Measurements from ENCODE around the gene TRIM15.

- TF ChIP-seq POLR2A (IDR thresholded peaks at IDR 0.05) (no peak), CTCF (IDR thresholded peaks at IDR 0.05) (no peak)
These were observed 7.1 kb upstream of the TRIM15 start for GRCh38 chr6:30156262-30156599.
